ENCODE measurements around the gene POLE.

Gene POLE

DNA sequence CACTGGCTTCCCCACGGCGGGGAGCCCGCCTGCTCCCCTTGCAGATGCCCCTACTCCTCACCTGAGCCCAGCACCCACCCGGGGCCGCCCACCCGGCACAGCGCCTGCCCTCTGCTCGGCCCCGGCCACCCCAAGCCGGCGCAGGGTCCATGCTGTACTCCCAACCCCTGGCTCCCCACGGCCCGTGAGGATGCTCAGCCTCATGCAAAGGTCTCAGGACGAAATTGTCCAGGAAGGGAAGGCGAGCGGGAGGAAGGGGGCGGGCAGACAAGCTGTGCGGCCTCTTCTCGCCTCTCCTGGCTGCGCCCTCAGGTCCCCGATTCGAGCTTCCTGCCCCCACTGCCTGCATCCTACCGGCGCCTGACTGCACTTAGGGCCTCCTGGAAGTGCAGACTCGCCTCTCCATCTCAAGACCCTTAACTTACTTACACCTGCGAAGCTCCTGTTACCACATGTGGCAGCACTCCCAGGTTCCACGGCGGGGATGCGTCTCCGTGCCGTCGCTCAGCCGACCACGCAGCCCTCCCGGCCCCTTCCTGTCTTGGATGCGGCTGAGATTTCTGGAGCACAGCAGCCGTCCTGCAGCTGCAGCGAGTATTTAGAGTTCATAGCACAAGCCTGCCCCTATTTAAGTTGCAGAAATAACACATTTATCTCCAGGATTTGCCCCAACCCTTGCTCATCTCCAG lies 94.7 kb downstream of the POLE start:
- no peak for DNase-seq

DNA sequence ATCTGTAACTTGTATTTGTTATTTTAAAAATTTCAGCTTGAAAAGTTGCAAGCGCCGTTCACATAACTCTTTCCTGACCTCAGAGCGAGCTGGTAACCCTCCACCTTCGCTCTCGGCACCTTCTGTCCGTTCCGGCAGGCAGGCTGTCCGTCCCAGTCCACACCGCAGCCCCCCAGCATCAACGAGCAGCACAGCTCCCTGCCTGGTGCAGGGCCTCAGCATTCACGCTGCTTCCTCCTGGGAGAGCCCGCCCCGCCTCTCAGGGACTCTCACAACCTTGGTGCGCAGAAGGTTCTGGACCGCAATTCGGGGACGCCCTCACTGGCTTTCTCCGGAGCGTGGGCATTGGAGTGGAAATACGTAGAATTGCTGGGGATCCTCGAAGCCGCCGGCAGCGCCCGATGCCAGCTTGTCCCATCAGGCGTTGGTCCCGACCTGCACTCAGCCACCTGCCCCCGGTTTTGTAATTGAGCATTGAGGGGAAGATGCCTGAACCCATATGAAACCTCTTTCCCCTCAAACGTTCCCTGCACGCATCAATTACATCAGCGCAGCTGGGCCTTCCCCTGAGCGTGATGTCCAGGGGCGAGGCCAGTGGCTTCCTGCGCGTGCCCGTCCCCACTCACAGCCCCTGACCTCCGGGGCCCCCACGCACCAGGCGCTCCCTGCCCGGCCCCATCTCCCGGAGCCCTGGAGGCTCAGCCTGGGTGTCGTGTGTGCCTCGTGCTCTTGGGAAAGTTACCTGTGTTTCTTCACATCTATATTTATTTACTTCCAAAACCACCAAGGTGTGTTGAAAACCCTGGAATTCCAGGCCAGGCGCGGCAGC lies 95.8 kb downstream of the POLE start:
- no peak for DNase-seq

GRCh38 chr12:132588821-132589669 lies 98.1 kb downstream of the POLE start:
- DNase-seq = no peak

- DNase-seq = no peak
Observed at GRCh38 chr12:132588319-132588718, 98.8 kb downstream of the POLE start.

GRCh38 chr12:132587781-132588180 lies 99.4 kb downstream of the POLE start:
- no peak for DNase-seq

DNA sequence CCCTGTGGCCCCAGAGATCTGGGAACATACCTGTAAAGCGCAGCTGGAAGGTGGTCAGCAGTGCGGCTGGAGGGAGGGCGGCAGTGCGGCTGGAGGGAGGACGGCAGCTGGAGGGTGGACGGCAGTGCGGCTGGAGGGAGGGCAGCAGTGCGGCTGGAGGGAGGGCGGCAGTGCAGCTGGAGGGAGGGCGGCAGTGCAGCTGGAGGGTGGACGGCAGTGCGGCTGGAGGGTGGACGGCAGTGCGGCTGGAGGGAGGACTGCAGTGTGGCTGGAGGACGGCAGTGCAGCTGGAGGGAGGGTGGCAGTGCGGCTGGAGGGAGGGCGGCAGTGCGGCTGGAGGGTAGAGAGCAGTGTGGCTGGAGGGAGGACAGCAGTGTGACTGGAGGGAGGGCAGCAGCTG lies 100.2 kb downstream of the POLE start:
- no peak for DNase-seq

DNA sequence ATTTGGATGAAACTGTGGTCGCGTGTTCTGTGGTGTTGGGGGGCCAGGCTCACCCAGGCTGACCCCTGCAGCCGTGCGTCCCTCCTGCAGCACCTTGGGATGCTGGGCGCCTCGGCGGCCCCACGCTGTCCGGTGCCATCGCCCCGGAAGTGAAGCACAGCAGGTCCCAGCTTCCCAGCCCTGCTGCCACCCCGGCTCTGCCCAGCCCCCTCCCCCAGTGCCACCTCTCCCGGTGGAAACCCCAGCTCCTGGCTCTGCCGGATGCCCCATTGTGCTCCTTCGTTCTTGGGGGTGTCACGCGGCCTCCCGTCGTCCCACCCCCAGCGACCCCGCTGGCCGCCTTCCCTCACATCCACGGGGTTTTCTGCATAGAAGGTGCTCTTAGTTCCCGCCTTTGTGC lies 102.0 kb downstream of the POLE start:
- DNase-seq = no peak

DNA sequence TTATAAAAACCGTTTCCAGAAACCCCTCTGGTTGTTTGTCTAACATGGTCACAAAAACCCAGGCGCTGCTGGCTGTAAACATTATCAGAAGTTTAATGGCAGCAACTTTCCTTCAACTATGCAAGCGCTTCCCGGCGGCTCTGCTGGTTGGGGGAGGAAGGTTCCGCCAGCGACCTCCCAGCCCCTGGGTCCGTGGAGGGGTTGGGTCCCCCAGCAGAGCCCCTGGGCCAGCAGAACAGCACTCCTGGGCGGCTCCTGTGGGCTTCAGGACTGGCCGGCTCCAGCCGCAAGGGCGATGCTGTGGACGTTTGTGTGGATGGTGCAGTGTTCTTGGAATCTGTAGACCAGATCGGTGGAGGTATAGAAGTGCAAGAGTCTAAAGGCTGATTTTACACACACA lies 102.7 kb downstream of the POLE start:
- no peak for DNase-seq

DNA sequence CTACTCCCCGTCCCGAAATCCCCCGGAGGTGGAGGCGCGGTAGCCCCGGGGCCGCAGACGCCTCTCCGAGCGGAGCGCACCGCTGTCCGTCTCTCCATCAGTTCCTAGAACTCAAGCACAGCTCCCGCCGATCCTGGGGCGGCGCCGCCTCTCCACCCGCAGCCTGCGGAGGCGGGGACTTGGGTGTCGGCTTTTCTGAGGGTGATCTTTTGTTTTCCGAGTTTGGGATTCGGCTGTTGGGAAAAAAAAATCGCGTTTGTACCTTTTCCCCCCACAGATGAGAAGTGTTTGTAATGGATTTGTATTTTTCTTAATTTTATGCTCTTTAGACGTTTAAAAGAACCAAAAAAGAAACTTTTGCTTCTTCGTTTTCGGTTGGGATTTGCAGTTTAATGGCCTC lies 103.4 kb downstream of the POLE start:
- DNase-seq = no peak

- no peak for DNase-seq
Observed at GRCh38 chr12:132583411-132583710, 103.8 kb downstream of the POLE start.

GRCh38 chr12:132582582-132583410 lies 104.3 kb downstream of the POLE start:
- DNase-seq = no peak

GRCh38 chr12:132582058-132582420 lies 105.1 kb downstream of the POLE start:
- no peak for DNase-seq

- DNase-seq = no peak
Observed at GRCh38 chr12:132581348-132582057, 105.6 kb downstream of the POLE start.

GRCh38 chr12:132580701-132581292 lies 106.3 kb downstream of the POLE start:
- DNase-seq = no peak

GRCh38 chr12:132579744-132580143 lies 107.4 kb downstream of the POLE start:
- no peak for DNase-seq

DNA sequence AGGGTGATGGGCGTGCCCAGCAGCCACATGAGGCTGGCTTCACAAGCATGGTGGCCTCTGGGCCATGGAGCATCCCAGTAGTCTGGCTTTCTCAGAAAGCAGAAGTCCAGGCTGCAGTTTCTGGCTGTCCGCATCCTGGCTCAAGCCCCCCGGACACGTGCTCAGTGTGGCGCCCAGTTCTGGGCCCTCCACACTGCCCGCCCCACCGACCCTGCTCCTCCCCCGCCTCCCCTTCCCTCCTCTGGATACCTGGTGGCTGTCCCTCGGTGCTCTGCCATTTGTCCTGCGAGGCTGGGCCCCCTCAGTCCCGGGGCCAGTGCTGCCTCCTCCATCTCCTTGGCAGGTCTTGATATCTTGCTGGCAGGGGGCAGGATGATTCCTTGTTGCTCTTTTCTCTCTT lies 108.3 kb downstream of the POLE start:
- no peak for DNase-seq

DNA sequence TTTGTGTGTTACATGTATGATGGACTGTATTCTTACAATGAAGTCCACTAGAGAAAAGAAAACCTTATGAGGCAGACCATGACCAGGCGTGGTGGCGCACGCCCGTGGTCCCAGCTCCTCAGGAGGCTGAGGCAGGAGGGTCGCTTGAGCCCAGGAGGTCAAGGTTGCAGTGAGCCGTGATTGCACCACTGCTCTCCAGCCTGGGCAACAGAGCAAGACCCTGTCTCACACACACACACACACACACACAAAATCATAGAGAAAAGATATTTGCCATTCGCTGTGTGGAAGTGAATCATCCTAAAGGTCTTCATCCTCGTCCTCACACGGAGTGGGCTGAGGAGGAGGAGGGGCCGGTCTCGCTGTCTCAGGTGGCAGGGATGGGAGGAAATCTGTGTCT lies 109.0 kb downstream of the POLE start:
- no peak for DNase-seq

DNA sequence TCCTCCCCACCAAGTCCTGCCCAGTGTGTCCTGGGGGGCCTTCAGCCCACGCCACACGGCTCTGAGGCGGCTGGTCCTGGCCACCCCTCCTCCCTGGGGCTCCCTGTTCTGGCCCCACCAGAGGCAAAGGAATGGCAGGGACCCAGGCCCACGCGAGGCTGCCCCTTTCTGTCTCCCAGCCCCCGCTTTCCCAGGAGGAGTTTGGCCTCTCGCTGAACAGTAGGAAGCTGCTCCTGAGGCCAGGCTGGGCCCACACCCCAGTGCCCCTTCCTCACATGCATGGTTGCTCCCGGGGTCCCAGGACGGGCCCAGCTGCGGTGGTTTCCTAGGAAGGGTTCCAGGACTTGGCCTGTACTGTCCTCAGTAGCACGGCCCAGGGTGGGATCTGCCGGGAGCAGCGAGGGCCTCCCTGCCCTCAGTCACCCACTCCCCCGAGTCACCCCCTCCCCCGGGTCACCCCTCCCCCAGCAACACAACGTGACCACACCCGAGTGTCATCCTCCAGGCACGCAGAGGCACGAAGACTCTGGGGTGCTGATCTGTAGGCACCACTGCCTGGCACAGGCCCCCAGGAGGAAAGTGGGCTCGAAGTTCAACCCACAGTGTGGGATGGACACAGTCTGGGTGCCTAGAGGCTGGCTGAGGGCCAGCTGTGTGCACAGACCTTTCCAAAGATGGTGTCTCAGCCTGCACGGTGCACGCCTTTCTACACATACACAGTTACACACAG lies 109.8 kb downstream of the POLE start:
- no peak for DNase-seq

DNA sequence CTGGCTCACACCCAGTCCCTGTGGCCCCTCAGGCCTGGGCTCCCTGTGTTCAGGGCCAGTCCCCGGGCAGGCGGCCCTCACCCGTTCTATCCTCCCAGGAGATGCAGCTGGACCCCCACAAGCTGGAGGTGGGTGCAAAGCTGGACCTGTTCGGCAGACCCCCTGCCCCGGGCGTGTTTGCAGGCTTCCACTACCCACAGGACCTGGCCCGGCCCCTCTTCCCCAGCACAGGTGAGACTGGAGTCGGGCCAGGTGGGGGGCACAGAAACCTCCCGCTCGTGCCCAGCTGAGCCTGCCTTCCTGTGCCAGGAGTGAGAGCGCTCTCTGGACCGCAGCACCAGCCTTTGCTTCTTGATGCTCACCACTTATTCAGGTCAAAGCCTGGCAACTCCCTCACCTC lies 110.4 kb downstream of the POLE start:
- DNase-seq = no peak

DNA sequence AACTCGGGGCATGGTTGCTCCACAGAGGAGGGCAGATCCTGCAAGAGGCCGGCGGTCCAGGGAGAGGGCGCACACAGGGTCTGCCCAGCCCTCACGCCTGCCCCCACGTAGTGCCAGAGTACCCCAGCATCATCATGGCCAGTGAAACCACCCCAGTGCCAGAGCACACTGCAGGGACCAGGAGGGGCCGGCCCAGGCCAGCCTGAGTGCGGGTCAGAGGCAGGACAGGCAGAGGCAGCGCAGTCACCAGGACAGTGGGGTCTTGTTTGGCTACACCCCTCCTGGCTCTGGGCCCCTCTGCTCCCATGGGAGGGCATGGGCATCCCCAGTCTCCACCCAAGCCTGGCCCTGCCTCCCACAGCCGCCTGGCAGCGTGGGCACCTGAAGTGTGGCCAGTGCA lies 111.5 kb downstream of the POLE start:
- DNase-seq = no peak

Data from NCI-H69 (cell line).